ENCODE measurements around the gene GCGR.

GCGR gene

GRCh38 chr17:81825841-81826466 lies 22.0 kb downstream of the GCGR start:
- no peak for DNase-seq (ENCODE audit: extremely low spot score)
- ChIA-PET POLR2A (interaction anchor here (1.3 kb wide), 1 partner anchor 123 kb away, joined by 4 read pairs; the partner anchor contains the start of gene MRPL12), CTCF (no interaction called here)
- no peak for TF ChIP-seq BHLHE40 (IDR thresholded peaks at IDR 0.05; ENCODE audit: borderline replicate concordance)
- TF ChIP-seq TARDBP (IDR thresholded peaks at IDR 0.05) = no peak
- no peak for TF ChIP-seq LEF1 (IDR thresholded peaks at IDR 0.05; ENCODE audit: borderline replicate concordance)
- no peak for TF ChIP-seq ARNT (IDR thresholded peaks at IDR 0.05)
- TF ChIP-seq CTBP1 (IDR thresholded peaks at IDR 0.05; ENCODE audit: borderline replicate concordance) = no peak
- no peak for TF ChIP-seq SP1 (IDR thresholded peaks at IDR 0.05)
- TF ChIP-seq FOXM1 (IDR thresholded peaks at IDR 0.05; ENCODE audit: borderline replicate concordance) = no peak
- TF ChIP-seq ELF4 (IDR thresholded peaks at IDR 0.05) = no peak
- TF ChIP-seq ZNF384 (IDR thresholded peaks at IDR 0.05) = no peak
- TF ChIP-seq PKNOX1 (IDR thresholded peaks at IDR 0.05) = no peak
- TF ChIP-seq SUZ12 (IDR thresholded peaks at IDR 0.05) = no peak

DNA sequence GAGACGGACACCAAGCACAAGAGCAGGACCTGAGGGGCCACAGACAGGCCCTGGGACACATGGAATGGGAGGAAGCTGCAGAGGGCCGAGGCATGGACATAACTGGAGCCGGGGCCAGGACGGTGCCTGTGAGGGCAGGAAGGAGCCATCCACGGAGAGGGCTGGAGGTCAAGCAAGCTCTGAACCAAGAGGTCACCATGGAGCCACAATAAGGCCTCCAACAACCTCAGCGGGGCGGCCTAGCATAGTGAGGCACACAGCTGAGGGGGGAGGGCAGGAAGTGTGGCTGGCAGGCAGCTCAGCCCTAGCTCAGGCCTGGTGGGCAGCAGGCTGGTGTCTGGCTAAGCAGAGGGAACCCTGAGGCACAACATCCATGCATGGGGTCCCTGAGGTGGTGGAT lies 24.7 kb downstream of the GCGR start:
- ChIA-PET CTCF (no interaction called here), POLR2A (interaction anchor here (1.0 to 1.2 kb wide), 4 partner anchors 11 to 42 kb away, joined by 3 to 4 read pairs (median 4); partner anchors contain the start of gene ARHGDIA)
- TF ChIP-seq ZNF384 (IDR thresholded peaks at IDR 0.05) = no peak
- TF ChIP-seq FOXM1 (IDR thresholded peaks at IDR 0.05; ENCODE audit: borderline replicate concordance) = no peak
- no peak for TF ChIP-seq CTBP1 (IDR thresholded peaks at IDR 0.05; ENCODE audit: borderline replicate concordance)
- TF ChIP-seq PKNOX1 (IDR thresholded peaks at IDR 0.05) = no peak
- TF ChIP-seq NFRKB (IDR thresholded peaks at IDR 0.05) = no peak
- no peak for TF ChIP-seq FOXA1 (IDR thresholded peaks at IDR 0.05)
- no peak for TF ChIP-seq HDGF (IDR thresholded peaks at IDR 0.05; ENCODE audit: borderline replicate concordance)
- no peak for TF ChIP-seq SUZ12 (IDR thresholded peaks at IDR 0.05)
- no peak for TF ChIP-seq L3MBTL2 (conservative IDR thresholded peaks at IDR 0.05)
- no peak for TF ChIP-seq ELF4 (IDR thresholded peaks at IDR 0.05)
- TF ChIP-seq BHLHE40 (IDR thresholded peaks at IDR 0.05; ENCODE audit: borderline replicate concordance) = no peak
- TF ChIP-seq FOXK2 (IDR thresholded peaks at IDR 0.05) = no peak
- TF ChIP-seq TARDBP (IDR thresholded peaks at IDR 0.05) = no peak
- TF ChIP-seq ARNT (IDR thresholded peaks at IDR 0.05) = no peak
- no peak for TF ChIP-seq SP1 (IDR thresholded peaks at IDR 0.05)
- no peak for TF ChIP-seq LEF1 (IDR thresholded peaks at IDR 0.05; ENCODE audit: borderline replicate concordance)
- DNase-seq (ENCODE audit: extremely low spot score) = no peak

DNA sequence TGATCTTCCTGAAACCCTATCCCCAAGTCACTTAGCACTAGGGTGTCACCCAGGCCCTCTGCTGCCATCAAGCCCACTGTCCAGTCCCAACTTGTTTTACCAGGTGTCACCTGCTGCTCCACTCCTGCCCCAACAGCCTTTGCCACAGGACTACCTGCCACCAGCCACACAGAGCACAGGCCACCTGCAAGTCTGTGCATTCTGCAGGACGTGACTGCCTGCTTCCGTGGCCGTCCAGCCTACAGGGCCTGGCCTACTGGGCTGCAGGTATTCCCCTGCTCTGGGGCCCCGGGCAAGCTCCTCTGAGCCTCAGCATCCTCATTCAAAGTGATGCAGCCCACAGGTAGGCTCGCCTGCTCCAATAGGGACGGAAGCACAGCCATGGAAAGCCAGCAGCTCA lies 25.9 kb downstream of the GCGR start:
- TF ChIP-seq BHLHE40 (IDR thresholded peaks at IDR 0.05; ENCODE audit: borderline replicate concordance) (no peak), SP1 (IDR thresholded peaks at IDR 0.05) (no peak), L3MBTL2 (conservative IDR thresholded peaks at IDR 0.05) (no peak), ELF4 (IDR thresholded peaks at IDR 0.05) (no peak), LEF1 (IDR thresholded peaks at IDR 0.05; ENCODE audit: borderline replicate concordance) (no peak), SUZ12 (IDR thresholded peaks at IDR 0.05) (no peak), FOXK2 (IDR thresholded peaks at IDR 0.05) (no peak), NFRKB (IDR thresholded peaks at IDR 0.05) (no peak), FOXA1 (IDR thresholded peaks at IDR 0.05) (no peak)
- ChIA-PET POLR2A (interaction anchor here (1.2 to 1.6 kb wide), 2 partner anchors 12 to 127 kb away, joined by 3 to 5 read pairs; partner anchors contain the start of gene MRPL12), CTCF (no interaction called here)
- no peak for DNase-seq (ENCODE audit: extremely low spot score)

- DNase-seq (ENCODE audit: extremely low spot score) = no peak
- ChIA-PET POLR2A (no interaction called here), CTCF (no interaction called here)
- TF ChIP-seq SP1 (IDR thresholded peaks at IDR 0.05) (no peak), ARNT (IDR thresholded peaks at IDR 0.05) (no peak), PKNOX1 (IDR thresholded peaks at IDR 0.05) (no peak), FOXM1 (IDR thresholded peaks at IDR 0.05; ENCODE audit: borderline replicate concordance) (no peak)
Measured at GRCh38 chr17:81831563-81831956, 27.6 kb downstream of the GCGR start.

DNA sequence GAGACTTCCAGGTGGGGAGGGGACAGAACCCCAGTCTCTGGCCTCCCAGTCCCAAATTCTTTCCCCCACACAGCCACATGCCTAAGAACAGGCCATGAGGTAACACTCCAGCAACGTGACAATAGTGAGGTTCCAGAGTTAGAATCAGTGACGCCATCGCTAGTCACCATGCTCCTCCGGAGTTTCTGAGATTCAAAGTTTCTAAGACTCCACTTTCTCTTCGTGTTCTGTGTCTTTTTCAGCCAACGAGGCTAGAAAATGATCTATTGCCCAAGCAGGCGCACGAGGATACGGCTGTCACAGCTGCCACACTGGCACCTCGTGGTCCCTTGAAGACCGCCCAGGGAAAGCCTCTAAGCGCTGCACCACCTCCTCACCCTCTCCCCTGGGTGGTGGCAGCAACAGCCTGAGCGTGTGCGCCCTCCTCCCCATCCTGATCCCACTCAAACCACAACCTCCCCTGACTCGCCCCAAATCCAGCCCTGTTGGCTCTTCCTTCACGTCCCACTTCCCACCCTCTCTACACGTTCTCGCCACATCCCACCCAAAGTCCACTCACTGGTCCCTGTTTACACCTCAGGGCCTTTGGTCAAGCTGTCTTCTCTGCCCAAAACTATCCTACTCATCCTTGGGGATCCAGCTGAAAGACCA lies 28.1 kb downstream of the GCGR start:
- POLR2A ChIA-PET = interaction anchor here (0.9 to 3.1 kb wide), 5 partner anchors 10 to 123 kb away, joined by 3 to 18 read pairs (median 5); no protein-coding TSS in a partner anchor
- DNase-seq (ENCODE audit: extremely low spot score) = no peak
- CTCF ChIA-PET = no interaction called here
- no peak for TF ChIP-seq LEF1 (IDR thresholded peaks at IDR 0.05; ENCODE audit: borderline replicate concordance)
- TF ChIP-seq SUZ12 (IDR thresholded peaks at IDR 0.05) = no peak
- no peak for TF ChIP-seq PKNOX1 (IDR thresholded peaks at IDR 0.05)
- TF ChIP-seq FOXK2 (IDR thresholded peaks at IDR 0.05) = no peak
- TF ChIP-seq FOXM1 (IDR thresholded peaks at IDR 0.05; ENCODE audit: borderline replicate concordance) = no peak
- TF ChIP-seq ZNF384 (IDR thresholded peaks at IDR 0.05) = no peak
- TF ChIP-seq TARDBP (IDR thresholded peaks at IDR 0.05) = no peak
- TF ChIP-seq CTBP1 (IDR thresholded peaks at IDR 0.05; ENCODE audit: borderline replicate concordance) = no peak
- no peak for TF ChIP-seq FOXA1 (IDR thresholded peaks at IDR 0.05)
- TF ChIP-seq NFRKB (IDR thresholded peaks at IDR 0.05) = no peak
- no peak for TF ChIP-seq L3MBTL2 (conservative IDR thresholded peaks at IDR 0.05)
